IPS-18a (cell line): ENCODE results near the gene CAMSAP2.

Experiments used
- H3K27ac ChIP-seq: one replicate; pipeline ENCODE4 v1.5.1; 2013; ENCODE audit warnings: low read length
- H3K27me3 ChIP-seq: one replicate; pipeline ENCODE4 v1.6.1; 2013; ENCODE audit warnings: mild to moderate bottlenecking, low read length; ENCODE audit not compliant: control insufficient read depth, insufficient read depth
- H3K36me3 ChIP-seq: one replicate; pipeline ENCODE4 v1.6.1; 2013; ENCODE audit warnings: low read depth, low read length; ENCODE audit not compliant: control insufficient read depth
- H3K4me1 ChIP-seq: one replicate; pipeline ENCODE4 v1.6.1; 2013; ENCODE audit warnings: low read depth, low read length; ENCODE audit not compliant: control insufficient read depth
- H3K4me3 ChIP-seq: one replicate; pipeline ENCODE4 v1.5.1; 2013; ENCODE audit warnings: low read length
- H3K9ac ChIP-seq: one replicate; pipeline ENCODE4 v1.6.1; 2013; ENCODE audit warnings: mild to moderate bottlenecking, low read length, moderate library complexity
- H3K9me3 ChIP-seq: one replicate; pipeline ENCODE4 v1.6.1; 2013; ENCODE audit warnings: low read depth, low read length; ENCODE audit not compliant: control insufficient read depth

CAMSAP2 gene

GRCh38 chr1:200873671-200874397, 135.1 kb downstream of the CAMSAP2 start:
- Histone ChIP-seq H3K27me3 (no peaks in the 10 kb centered on the region), H3K4me1 (peaks cover 6% of the 10 kb centered on the region), H3K27ac (no peak overlapping the region), H3K9me3 (no peaks in the 10 kb centered on the region), H3K4me3 (no peak overlapping the region), H3K36me3 (no peaks in the 10 kb centered on the region), H3K9ac (no peak overlapping the region)

GRCh38 chr1:200874694-200875093, 136.0 kb downstream of the CAMSAP2 start:
- Histone ChIP-seq H3K36me3 (no peaks in the 10 kb centered on the region), H3K27ac (no peak overlapping the region), H3K4me3 (no peak overlapping the region), H3K4me1 (peaks cover 6% of the 10 kb centered on the region), H3K9me3 (no peaks in the 10 kb centered on the region), H3K9ac (no peak overlapping the region), H3K27me3 (no peaks in the 10 kb centered on the region)

GRCh38 chr1:200875416-200875815, 136.7 kb downstream of the CAMSAP2 start:
- H3K27ac ChIP-seq: no peak overlapping the region
- no peaks in the 10 kb centered on the region for H3K9me3 ChIP-seq
- H3K4me3 ChIP-seq: no peak overlapping the region
- H3K4me1 ChIP-seq: peaks cover 6% of the 10 kb centered on the region
- H3K36me3 ChIP-seq: no peaks in the 10 kb centered on the region
- no peaks in the 10 kb centered on the region for H3K27me3 ChIP-seq
- no peak overlapping the region for H3K9ac ChIP-seq

GRCh38 chr1:200877010-200877409, 138.3 kb downstream of the CAMSAP2 start:
- no peaks in the 10 kb centered on the region for H3K36me3 ChIP-seq
- H3K4me3 ChIP-seq: no peak overlapping the region
- no peak overlapping the region for H3K9ac ChIP-seq
- H3K9me3 ChIP-seq: no peaks in the 10 kb centered on the region
- no peaks in the 10 kb centered on the region for H3K27me3 ChIP-seq
- H3K27ac ChIP-seq: no peak overlapping the region
- H3K4me1 ChIP-seq: peaks cover 6% of the 10 kb centered on the region

- Histone ChIP-seq H3K27ac (no peak overlapping the region), H3K4me3 (no peak overlapping the region), H3K27me3 (no peaks in the 10 kb centered on the region), H3K9me3 (no peaks in the 10 kb centered on the region), H3K4me1 (peaks cover 6% of the 10 kb centered on the region), H3K36me3 (no peaks in the 10 kb centered on the region), H3K9ac (no peak overlapping the region)
Observed at GRCh38 chr1:200877839-200878551, 139.3 kb downstream of the CAMSAP2 start.

GRCh38 chr1:200880212-200880611, 141.5 kb downstream of the CAMSAP2 start:
- Histone ChIP-seq H3K4me1 (peaks cover 9% of the 10 kb centered on the region), H3K9ac (no peak overlapping the region), H3K9me3 (no peaks in the 10 kb centered on the region), H3K4me3 (no peak overlapping the region), H3K27me3 (no peaks in the 10 kb centered on the region), H3K36me3 (no peaks in the 10 kb centered on the region), H3K27ac (no peak overlapping the region)

GRCh38 chr1:200883118-200883517, 144.4 kb downstream of the CAMSAP2 start:
- no peaks in the 10 kb centered on the region for H3K27me3 ChIP-seq
- no peak overlapping the region for H3K4me3 ChIP-seq
- no peak overlapping the region for H3K9ac ChIP-seq
- H3K9me3 ChIP-seq: no peaks in the 10 kb centered on the region
- no peak overlapping the region for H3K27ac ChIP-seq
- peaks cover 13% of the 10 kb centered on the region for H3K4me1 ChIP-seq
- no peaks in the 10 kb centered on the region for H3K36me3 ChIP-seq

GRCh38 chr1:200885623-200886402, 147.1 kb downstream of the CAMSAP2 start:
- Histone ChIP-seq H3K9ac (no peak overlapping the region), H3K4me3 (no peak overlapping the region), H3K4me1 (peaks cover 24% of the 10 kb centered on the region), H3K27ac (no peak overlapping the region), H3K27me3 (no peaks in the 10 kb centered on the region), H3K9me3 (no peaks in the 10 kb centered on the region), H3K36me3 (no peaks in the 10 kb centered on the region)

GRCh38 chr1:200886594-200886993, 147.9 kb downstream of the CAMSAP2 start:
- Histone ChIP-seq H3K27me3 (no peaks in the 10 kb centered on the region), H3K9me3 (no peaks in the 10 kb centered on the region), H3K27ac (no peak overlapping the region), H3K9ac (no peak overlapping the region), H3K36me3 (no peaks in the 10 kb centered on the region), H3K4me3 (no peak overlapping the region), H3K4me1 (peaks cover 24% of the 10 kb centered on the region)

GRCh38 chr1:200887036-200887435, 148.3 kb downstream of the CAMSAP2 start:
- H3K9ac ChIP-seq: no peak overlapping the region
- H3K27me3 ChIP-seq: no peaks in the 10 kb centered on the region
- H3K27ac ChIP-seq: no peak overlapping the region
- H3K36me3 ChIP-seq: no peaks in the 10 kb centered on the region
- no peaks in the 10 kb centered on the region for H3K9me3 ChIP-seq
- H3K4me1 ChIP-seq: peaks cover 24% of the 10 kb centered on the region
- H3K4me3 ChIP-seq: no peak overlapping the region

- Histone ChIP-seq H3K27ac (no peak overlapping the region), H3K9ac (no peak overlapping the region), H3K36me3 (no peaks in the 10 kb centered on the region), H3K4me1 (peaks cover 31% of the 10 kb centered on the region), H3K4me3 (no peak overlapping the region), H3K9me3 (no peaks in the 10 kb centered on the region), H3K27me3 (no peaks in the 10 kb centered on the region)
Observed at GRCh38 chr1:200887772-200888348, 149.2 kb downstream of the CAMSAP2 start.
